ENCODE data around the gene PGM1. TPM values are rescaled to one million over a fixed set of nuclear protein-coding genes. Genes with fewer than 3 reads are reported as not detected.

The PGM1 gene
- total and polyA plus RNA-seq, 2 of the 4 experiments (the other 2 are of a cell fraction), result 42.6 to 94.5 TPM

DNA sequence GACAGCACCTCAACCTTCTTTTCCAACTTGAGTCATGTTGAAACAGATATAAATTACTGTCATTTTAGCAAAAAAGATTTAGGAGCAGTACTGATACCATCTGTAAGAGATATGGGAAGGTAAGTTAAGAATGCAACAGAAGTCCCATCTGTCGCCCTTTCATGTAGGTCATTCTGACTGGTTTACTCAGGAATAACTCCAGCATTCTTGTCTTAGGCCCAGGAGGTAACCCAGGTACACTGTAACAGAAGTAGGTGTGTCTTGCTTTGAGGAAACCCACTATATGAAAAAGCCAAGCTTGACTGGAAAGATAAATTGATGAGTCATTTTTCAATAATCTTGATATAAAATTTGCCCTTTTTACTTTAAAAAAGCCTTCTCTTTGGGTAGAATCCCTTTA, 35.4 kb downstream of the PGM1 start:
- H3K56ac ChIP-seq (ENCODE audit: extremely low read depth, insufficient read depth, low read length), result no peak overlapping the region
- H4K91ac ChIP-seq (ENCODE audit: insufficient read depth, low read depth, low read length), result no peak overlapping the region
- no peak overlapping the region for H3K18ac ChIP-seq (ENCODE audit: low read depth, low read length)
- DNase-seq (no peak), ATAC-seq (ENCODE audit: low read depth) (no peak)
- H4K5ac ChIP-seq (ENCODE audit: low read depth, low read length), result no peak overlapping the region
- no peak overlapping the region for H2BK20ac ChIP-seq (ENCODE audit: low read depth, low read length)
- WGBS, 2 experiments (ENCODE audit: extremely low coverage in 2 of 2, insufficient read length in 1 of 2), result no CpG with 5 or more reads among the region's 1 CpG
- intact Hi-C loops (cut with micrococcal nuclease), result no loop called here
- no peak overlapping the region for H3K23ac ChIP-seq (ENCODE audit: low read depth, low read length)
- ChIA-PET CTCF (no interaction called here), POLR2A (ENCODE audit: unreplicated experiment) (no interaction called here)
- TF ChIP-seq POLR2A (IDR thresholded peaks at IDR 0.05; ENCODE audit: low read depth, low read length) (no peak), SMC3 (IDR thresholded peaks at IDR 0.05; ENCODE audit: low read depth, low read length) (no peak), FOS (IDR thresholded peaks at IDR 0.05; ENCODE audit: low read depth, low read length) (no peak), CHD1 (IDR thresholded peaks at IDR 0.05; ENCODE audit: low read depth, low read length) (no peak), RFX5 (IDR thresholded peaks at IDR 0.05; ENCODE audit: low read depth, low read length) (no peak), RAD21 (IDR thresholded peaks at IDR 0.05; ENCODE audit: low read length) (no peak)
- TF ChIP-seq, protein P1, sequence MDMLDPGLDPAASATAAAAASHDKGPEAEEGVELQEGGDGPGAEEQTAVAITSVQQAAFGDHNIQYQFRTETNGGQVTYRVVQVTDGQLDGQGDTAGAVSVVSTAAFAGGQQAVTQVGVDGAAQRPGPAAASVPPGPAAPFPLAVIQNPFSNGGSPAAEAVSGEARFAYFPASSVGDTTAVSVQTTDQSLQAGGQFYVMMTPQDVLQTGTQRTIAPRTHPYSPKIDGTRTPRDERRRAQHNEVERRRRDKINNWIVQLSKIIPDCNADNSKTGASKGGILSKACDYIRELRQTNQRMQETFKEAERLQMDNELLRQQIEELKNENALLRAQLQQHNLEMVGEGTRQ (IDR thresholded peaks at IDR 0.05; ENCODE audit: low read depth, low read length), result no peak
- TF ChIP-seq, protein P2, sequence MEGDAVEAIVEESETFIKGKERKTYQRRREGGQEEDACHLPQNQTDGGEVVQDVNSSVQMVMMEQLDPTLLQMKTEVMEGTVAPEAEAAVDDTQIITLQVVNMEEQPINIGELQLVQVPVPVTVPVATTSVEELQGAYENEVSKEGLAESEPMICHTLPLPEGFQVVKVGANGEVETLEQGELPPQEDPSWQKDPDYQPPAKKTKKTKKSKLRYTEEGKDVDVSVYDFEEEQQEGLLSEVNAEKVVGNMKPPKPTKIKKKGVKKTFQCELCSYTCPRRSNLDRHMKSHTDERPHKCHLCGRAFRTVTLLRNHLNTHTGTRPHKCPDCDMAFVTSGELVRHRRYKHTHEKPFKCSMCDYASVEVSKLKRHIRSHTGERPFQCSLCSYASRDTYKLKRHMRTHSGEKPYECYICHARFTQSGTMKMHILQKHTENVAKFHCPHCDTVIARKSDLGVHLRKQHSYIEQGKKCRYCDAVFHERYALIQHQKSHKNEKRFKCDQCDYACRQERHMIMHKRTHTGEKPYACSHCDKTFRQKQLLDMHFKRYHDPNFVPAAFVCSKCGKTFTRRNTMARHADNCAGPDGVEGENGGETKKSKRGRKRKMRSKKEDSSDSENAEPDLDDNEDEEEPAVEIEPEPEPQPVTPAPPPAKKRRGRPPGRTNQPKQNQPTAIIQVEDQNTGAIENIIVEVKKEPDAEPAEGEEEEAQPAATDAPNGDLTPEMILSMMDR (conservative IDR thresholded peaks at IDR 0.05; ENCODE audit: low read depth, low read length), result no peak
- TF ChIP-seq, protein P3, sequence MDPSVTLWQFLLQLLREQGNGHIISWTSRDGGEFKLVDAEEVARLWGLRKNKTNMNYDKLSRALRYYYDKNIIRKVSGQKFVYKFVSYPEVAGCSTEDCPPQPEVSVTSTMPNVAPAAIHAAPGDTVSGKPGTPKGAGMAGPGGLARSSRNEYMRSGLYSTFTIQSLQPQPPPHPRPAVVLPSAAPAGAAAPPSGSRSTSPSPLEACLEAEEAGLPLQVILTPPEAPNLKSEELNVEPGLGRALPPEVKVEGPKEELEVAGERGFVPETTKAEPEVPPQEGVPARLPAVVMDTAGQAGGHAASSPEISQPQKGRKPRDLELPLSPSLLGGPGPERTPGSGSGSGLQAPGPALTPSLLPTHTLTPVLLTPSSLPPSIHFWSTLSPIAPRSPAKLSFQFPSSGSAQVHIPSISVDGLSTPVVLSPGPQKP (IDR thresholded peaks at IDR 0.05; ENCODE audit: borderline replicate concordance, low read depth, low read length), result no peak
- H3K9me3 ChIP-seq (ENCODE audit: control insufficient read depth, insufficient read depth, low read length), result no peaks in the 10 kb centered on the region
- H2BK15ac ChIP-seq (ENCODE audit: low read depth, low read length), result no peak overlapping the region
- H2AFZ ChIP-seq (replicated peaks; ENCODE audit: low read length, poor library complexity), result no peak overlapping the region
- no peak overlapping the region for H3K14ac ChIP-seq (replicated peaks; ENCODE audit: low read depth, low read length)
- no peak overlapping the region for H3K4ac ChIP-seq (ENCODE audit: low read depth, low read length)
- H4K20me1 ChIP-seq (ENCODE audit: insufficient read depth, low read length), result no peaks in the 10 kb centered on the region
- H2BK5ac ChIP-seq (ENCODE audit: low read depth, low read length, poor library complexity, severe bottlenecking), result no peak overlapping the region
- no TSS peak for BruUV-seq (replicated peaks)
- H2AK5ac ChIP-seq (ENCODE audit: low read depth, low read length), result no peak overlapping the region
- H3K27ac ChIP-seq (ENCODE audit: insufficient read depth, low read length), result no peak overlapping the region
- no peak overlapping the region for H3K4me2 ChIP-seq (ENCODE audit: low read depth, low read length)
- no peaks in the 10 kb centered on the region for H3K27me3 ChIP-seq (ENCODE audit: control insufficient read depth, insufficient read depth, low read length)
- no peak overlapping the region for H2BK120ac ChIP-seq (ENCODE audit: low read depth, low read length)
- H3K9me1 ChIP-seq (ENCODE audit: insufficient read depth, low read length), result no peaks in the 10 kb centered on the region; the same call in 1 of the 2 replicates
- H3K9ac ChIP-seq (ENCODE audit: low read depth, low read length), result no peak overlapping the region
- peaks cover 6% of the 10 kb centered on the region; the same call in 1 of the 2 replicates for H3K4me1 ChIP-seq (ENCODE audit: control insufficient read depth, insufficient read depth, low read length)
- no peak overlapping the region for H4K8ac ChIP-seq (ENCODE audit: low read depth in 2 of 2, low read length in 2 of 2)
- dilution Hi-C loops (cut with HindIII; ENCODE audit: low sequenced_read_pairs, unreplicated experiment), result no loop called here
- no peak overlapping the region for H2AK9ac ChIP-seq (replicated peaks; ENCODE audit: low read depth, low read length, poor library complexity)
- peaks cover 0 to 9% of the 10 kb centered on the region in 2 experiments; a peak in 2 of 4 replicates for H3K79me1 ChIP-seq (ENCODE audit: low read depth in 1 of 2, low read length in 2 of 2)
- H3K36me3 ChIP-seq (ENCODE audit: control insufficient read depth, insufficient read depth, low read length), result peaks cover 17% of the 10 kb centered on the region
- H3K4me3 ChIP-seq (ENCODE audit: insufficient read depth, low read depth, low read length), result no peak overlapping the region
- in situ Hi-C loops (cut with MboI; ENCODE audit: low sequenced_read_pairs), result no loop called here

Measured in IMR-90 (cell line).